GM21528 (cell line): ENCODE results near the gene ZFC3H1.
"Not testable (repeated sequence)": the region's sequence is repeated elsewhere in the genome, so short reads cannot be mapped to it uniquely, and the experiment has no call there.

Experiments
- ATAC-seq: cut with Tn5 transposase; IDR thresholded peaks from one replicate; pipeline ENCODE4 v1.9.1; 2021; ENCODE audit warnings: mild to moderate bottlenecking, moderate library complexity; ENCODE audit not compliant: unreplicated experiment, low FRiP score

The ZFC3H1 gene

DNA sequence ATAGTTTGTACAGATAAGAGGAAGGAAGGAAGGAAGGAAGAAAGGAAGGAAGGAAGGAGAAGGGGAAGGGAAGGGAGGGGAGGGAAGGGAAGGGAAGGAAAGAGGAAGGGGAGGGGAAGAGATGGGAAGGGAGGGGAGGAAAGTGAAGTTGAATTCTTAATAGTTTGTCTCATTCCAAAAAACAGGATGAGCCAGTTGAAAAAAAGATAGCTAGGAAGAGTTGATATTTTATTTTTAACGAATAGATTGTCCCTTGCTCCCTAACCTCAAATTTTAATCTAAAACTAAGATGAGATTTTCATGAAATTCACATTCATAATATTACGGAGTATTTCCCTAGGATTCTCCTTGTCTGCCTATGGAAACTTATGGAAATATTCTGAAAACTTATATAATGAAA is 80.7 kb downstream of the ZFC3H1 start:
- ATAC-seq = no peak

DNA sequence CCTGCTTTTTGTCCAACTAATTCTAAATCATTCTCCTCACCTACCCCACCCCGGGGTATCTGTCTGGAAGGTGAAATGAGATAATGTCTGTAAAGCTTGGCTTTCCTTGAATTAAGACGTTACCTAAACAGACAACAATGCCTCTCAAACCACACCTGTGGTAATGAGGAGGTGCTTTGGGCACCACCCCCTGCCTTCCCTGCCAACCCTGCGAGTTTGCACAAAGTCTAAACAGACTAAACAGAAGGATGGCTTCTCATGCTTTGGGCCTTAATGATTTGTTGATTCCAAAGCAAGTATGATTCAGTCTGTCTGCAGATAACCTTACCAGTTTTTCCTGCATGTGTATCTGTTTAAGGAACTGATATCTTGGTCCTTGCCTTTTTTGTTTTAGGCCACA is 82.4 kb downstream of the ZFC3H1 start:
- ATAC-seq = no peak

DNA sequence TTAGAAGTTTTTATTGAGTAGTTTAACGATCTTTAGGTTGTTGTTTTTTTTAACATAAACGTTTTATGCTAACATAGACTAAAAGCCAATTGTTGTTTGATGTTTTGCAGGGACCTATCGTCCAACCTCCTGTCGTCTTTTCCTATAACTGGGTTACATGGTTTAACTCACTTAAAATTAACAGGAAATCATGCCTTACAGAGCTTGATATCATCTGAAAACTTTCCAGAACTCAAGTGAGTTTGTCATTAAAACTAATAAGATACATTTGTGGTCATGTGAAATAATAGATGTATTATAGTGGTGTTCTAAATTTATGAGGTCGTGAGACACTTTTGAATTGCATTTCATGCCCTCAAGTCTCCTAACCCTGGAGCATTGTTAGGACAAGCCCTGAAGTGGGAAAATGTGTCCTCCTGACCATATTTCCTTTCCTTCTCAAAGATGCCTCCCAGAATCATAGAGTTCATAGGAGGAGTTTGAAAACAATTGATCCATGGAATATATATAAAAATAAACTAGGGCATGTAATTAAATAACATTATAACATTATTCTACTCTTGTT is 84.9 kb downstream of the ZFC3H1 start:
- ATAC-seq = no peak

DNA sequence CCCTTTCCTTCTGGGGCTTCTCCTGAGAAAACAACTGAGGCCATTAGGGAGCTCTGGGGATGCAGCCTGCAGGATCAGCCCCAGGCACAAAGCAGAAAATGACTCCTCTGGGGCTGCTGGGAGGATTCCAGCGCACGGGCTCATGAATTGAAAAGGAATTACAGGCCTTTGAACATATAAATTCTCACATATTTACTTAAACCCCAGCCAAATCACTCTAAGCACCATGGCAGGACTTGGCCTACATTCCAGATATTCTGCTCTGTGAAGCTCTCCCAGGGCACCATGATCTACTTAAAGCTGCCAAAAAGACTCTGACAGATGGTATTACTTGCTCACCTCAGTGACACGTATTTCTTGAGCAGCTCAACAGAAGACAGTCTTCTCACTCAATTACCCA is 87.2 kb downstream of the ZFC3H1 start:
- no peak for ATAC-seq

DNA sequence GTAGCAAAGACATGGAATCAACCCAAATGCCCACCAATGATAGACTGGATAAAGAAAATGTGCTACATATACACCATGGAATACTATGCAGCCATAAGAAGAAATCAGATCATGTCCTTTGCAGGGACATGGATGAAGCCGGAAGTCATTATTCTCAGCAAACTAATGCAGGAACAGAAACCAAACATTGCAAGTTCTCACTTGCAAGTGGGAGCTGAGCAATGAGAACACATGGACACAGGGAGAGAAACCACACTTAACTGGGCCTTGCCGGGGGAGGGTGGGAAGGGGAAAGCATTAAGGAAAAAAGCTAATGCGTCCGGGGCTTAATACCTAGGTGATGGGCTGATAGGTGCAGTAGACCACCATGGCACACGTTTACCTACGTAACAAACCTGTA is 93.8 kb downstream of the ZFC3H1 start:
- not testable (repeated sequence) for ATAC-seq

DNA sequence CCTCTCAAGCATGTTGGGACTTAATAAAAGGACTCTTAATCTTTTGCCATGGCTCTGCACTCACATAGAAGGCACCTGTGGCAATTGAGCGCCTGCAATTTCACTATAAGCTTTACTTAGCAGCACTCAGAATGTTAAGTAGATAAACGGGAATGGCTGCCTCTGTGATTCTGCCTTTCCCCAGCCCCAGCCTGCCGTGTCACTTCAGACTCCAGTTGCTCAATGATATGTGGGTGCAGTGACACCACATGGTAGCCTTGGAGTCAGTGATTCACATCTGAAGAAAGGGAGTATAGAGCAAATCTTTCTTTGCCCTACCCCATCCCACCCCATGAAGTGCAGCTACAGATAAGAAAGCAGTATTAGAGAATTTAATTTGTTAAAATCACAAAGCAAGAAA is 96.1 kb downstream of the ZFC3H1 start:
- ATAC-seq = no peak

DNA sequence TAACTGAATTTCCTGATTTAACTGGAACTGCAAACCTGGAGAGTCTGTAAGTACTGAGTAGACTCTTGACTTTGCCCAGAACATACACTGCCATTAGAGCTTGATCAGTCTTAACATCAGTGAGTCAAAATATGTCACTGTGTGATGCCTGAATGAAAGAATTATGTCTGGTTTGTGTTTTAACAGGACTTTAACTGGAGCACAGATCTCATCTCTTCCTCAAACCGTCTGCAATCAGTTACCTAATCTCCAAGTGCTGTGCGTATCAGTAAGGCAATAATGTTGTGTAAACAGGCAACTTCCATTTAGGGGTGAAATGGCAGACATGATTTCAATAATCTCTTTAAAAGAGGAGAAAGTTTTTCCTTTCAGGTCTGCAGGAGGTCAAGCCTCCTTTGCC is 97.0 kb downstream of the ZFC3H1 start:
- no peak for ATAC-seq

DNA sequence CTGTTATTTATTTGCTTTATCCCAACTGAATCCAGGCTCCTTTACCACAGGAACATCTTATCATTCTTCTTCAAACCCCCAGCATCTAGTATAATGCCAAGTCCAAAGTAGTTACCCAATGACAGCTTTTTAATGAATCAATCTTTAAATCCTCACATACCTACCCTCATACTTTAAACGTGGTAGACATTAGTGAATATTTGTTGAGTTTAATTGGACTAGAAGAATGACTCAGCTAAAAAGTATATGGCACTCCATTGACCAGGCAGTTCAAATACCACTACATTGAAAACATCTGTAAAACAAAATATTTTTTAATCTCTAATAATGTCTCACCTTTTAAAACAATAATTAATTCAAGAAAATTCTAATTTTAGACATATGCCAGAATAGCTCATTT is 98.1 kb downstream of the ZFC3H1 start:
- no peak for ATAC-seq

DNA sequence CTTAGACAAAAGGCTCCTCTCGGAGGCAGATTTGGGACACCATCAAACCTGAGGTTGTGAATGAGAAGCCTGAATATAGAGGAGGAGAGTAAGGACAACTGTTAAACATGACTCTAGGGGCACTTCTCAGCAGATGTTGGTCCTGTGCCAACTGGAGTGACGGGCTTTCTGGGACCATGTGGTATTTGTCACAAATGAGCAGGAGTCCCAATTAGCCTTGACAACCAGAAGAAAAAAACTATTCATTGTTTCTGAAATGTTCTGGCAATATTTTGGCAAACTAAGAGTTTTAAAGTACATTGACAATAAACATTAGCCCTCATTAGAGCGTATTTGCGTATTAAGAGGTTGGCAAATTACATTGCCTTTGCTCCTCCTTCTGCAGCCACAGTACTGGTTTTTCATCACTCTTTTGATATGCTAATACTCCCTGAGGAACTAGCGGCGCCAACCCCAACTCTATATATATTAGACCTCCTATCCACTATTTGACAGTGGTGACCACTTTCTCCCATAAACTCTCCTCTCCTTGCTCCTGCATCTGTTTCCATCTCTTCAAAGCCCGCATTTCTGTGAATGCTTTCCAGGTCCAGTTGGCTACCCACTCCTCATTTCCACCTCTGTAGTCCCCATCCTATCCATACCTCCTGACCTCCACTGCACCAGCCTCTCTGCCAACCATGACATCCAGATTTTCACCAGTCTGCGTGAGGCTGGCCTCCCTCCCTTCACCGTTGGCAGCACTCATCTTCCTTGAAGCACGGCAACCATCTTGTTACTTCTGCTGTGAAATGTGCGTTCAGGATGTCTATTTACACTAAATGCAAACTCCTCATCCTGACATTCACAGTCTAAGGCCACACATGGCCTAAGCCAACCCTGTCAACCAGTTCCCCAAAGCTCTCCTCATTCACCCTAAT is 100.7 kb downstream of the ZFC3H1 start:
- ATAC-seq = no peak
